ENCODE measurements around the gene TXN2. TPM values are rescaled to one million over a fixed set of nuclear protein-coding genes. Genes with fewer than 3 reads are reported as not detected.

TXN2 gene
- total RNA-seq, 1 experiment from 2014 or later: 87.0 TPM

DNA sequence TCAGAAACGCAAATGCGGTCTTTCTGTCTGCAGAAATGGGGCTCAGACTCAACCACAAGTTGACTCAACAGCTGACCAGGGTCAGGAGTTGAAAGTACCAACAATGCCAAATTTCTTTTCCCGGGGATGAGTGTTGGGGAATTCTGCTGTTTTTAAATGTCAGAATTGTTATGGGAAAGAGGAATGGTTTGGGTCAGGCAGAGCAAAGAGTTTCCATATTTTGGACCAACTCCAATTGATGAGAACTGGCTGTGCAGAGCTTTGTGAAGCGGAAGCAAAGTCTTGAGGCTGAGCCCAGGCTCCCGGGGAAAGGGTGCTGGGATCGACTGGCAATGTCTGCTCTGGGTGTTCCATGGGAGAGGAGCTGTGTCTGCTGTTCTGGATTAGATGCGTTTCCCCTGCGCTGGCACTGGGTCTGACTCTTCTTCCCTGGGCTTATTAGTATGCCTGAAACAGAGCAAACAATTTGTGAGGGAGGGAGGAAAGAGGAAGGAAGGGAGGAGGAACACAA lies 36.2 kb downstream of the TXN2 start:
- ATAC-seq: no peak
- no peaks in the 10 kb centered on the region for H4K20me1 ChIP-seq (ENCODE audit: insufficient read depth)
- H3K9ac ChIP-seq (ENCODE audit: low read length): no peak overlapping the region
- H3K4me3 ChIP-seq (replicated peaks in 1 of 2; ENCODE audit: low read depth in 1 of 2, low read length in 2 of 2): no peak overlapping the region
- H3K79me2 ChIP-seq (ENCODE audit: insufficient read depth, low read length): no peaks in the 10 kb centered on the region
- no peaks in the 10 kb centered on the region for H3K9me2 ChIP-seq (ENCODE audit: insufficient read depth)
- no TSS peak for BruUV-seq (replicated peaks)
- ChIA-PET POLR2A (no interaction called here), CTCF (no interaction called here), RAD21 (ENCODE audit: low non-redundant PET in 1 of 2, low total read pairs in 2 of 2, uncharacterized antibody in 2 of 2, unreplicated experiment in 2 of 2) (no interaction called here)
- no peak for DNase-seq (ENCODE audit: low read depth, low spot score)
- no peak for TF ChIP-seq JUND (IDR thresholded peaks at IDR 0.05)
- TF ChIP-seq, protein P1, sequence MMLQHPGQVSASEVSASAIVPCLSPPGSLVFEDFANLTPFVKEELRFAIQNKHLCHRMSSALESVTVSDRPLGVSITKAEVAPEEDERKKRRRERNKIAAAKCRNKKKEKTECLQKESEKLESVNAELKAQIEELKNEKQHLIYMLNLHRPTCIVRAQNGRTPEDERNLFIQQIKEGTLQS (IDR thresholded peaks at IDR 0.05): no peak
- no peak overlapping the region for H3K4me2 ChIP-seq (ENCODE audit: low read length)
- intact Hi-C loops (cut with micrococcal nuclease): no loop called here
- H3K9me3 ChIP-seq (ENCODE audit: control insufficient read depth in 1 of 2, insufficient read depth in 1 of 2, low read depth in 1 of 2, low read length in 2 of 2): no peaks in the 10 kb centered on the region
- no peaks in the 10 kb centered on the region for H3K27me3 ChIP-seq (ENCODE audit: insufficient read depth, low read length)
- peaks cover under 1 to 2% of the 10 kb centered on the region in 2 experiments for H3K4me1 ChIP-seq (ENCODE audit: control insufficient read depth in 1 of 2, insufficient read depth in 2 of 2, low read length in 2 of 2)
- no peak overlapping the region for H2AFZ ChIP-seq (ENCODE audit: low read depth, low read length, poor library complexity, severe bottlenecking)
- H3K36me3 ChIP-seq (ENCODE audit: control insufficient read depth in 1 of 2, insufficient read depth in 2 of 2, low read length in 2 of 2): no peaks in the 10 kb centered on the region
- no peak overlapping the region for H3K27ac ChIP-seq (ENCODE audit: low read depth, low read length)

DNA sequence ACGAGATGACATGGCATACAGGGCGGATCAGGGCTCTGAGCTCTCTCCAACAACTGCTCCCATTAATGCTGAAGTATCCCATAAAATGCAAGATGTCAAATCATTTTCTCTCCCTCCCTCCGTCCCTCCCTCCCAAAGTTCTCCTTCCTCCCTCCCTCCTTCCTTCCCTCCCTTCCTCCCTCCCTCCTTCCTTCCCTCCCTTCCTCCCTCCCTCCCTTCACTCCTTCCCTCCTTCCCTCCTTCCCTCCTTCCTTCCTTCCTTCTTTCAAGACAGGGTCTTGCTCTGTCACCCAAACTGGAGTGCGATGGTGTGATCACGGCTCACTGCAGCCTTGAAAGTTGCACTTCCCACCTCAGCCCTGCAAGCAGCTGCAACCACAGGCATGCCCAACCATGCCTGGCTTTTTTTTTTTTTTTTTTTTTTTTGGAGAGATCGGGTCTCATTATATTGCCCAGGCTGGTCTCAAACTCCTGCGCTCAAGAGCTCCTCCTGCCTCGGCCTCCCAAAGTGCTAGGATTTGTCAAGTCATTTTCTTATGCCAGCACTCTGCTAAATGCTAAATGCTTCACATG lies 38.2 kb downstream of the TXN2 start:
- no peak overlapping the region for H3K4me3 ChIP-seq (replicated peaks in 1 of 2; ENCODE audit: low read depth in 1 of 2, low read length in 2 of 2)
- ATAC-seq: no peak
- no peak overlapping the region for H3K4me2 ChIP-seq (ENCODE audit: low read length)
- ChIA-PET POLR2A (no interaction called here), RAD21 (ENCODE audit: low non-redundant PET in 1 of 2, low total read pairs in 2 of 2, uncharacterized antibody in 2 of 2, unreplicated experiment in 2 of 2) (no interaction called here), CTCF (no interaction called here)
- H3K4me1 ChIP-seq (ENCODE audit: control insufficient read depth in 1 of 2, insufficient read depth in 2 of 2, low read length in 2 of 2): peaks cover 11 to 15% of the 10 kb centered on the region in 2 experiments
- intact Hi-C loops (cut with micrococcal nuclease): no loop called here
- TF ChIP-seq CEBPB (IDR thresholded peaks at IDR 0.05; ENCODE audit: low read depth) (no peak), EGR1 (IDR thresholded peaks at IDR 0.05; ENCODE audit: low read depth) (no peak), YY1 (IDR thresholded peaks at IDR 0.05; ENCODE audit: extremely low read depth, insufficient replicate concordance, low read depth, low read length) (no peak), JUND (IDR thresholded peaks at IDR 0.05) (no peak), ZNF274 (IDR thresholded peaks at IDR 0.05; ENCODE audit: low read depth, low read length) (no peak), ZFX (IDR thresholded peaks at IDR 0.05) (no peak), TCF7L2 (IDR thresholded peaks at IDR 0.05; ENCODE audit: borderline replicate concordance, extremely low read depth, insufficient read depth, insufficient read length) (no peak), RAD21 (IDR thresholded peaks at IDR 0.05; ENCODE audit: low read depth) (no peak), ELF1 (IDR thresholded peaks at IDR 0.05; ENCODE audit: borderline replicate concordance, low read depth) (no peak), EZH2 (IDR thresholded peaks at IDR 0.05) (no peak), SIN3A (IDR thresholded peaks at IDR 0.05; ENCODE audit: low read depth) (no peak)
- TF ChIP-seq, protein P2, sequence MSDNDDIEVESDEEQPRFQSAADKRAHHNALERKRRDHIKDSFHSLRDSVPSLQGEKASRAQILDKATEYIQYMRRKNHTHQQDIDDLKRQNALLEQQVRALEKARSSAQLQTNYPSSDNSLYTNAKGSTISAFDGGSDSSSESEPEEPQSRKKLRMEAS (IDR thresholded peaks at IDR 0.05): no peak
- TF ChIP-seq, protein P3, sequence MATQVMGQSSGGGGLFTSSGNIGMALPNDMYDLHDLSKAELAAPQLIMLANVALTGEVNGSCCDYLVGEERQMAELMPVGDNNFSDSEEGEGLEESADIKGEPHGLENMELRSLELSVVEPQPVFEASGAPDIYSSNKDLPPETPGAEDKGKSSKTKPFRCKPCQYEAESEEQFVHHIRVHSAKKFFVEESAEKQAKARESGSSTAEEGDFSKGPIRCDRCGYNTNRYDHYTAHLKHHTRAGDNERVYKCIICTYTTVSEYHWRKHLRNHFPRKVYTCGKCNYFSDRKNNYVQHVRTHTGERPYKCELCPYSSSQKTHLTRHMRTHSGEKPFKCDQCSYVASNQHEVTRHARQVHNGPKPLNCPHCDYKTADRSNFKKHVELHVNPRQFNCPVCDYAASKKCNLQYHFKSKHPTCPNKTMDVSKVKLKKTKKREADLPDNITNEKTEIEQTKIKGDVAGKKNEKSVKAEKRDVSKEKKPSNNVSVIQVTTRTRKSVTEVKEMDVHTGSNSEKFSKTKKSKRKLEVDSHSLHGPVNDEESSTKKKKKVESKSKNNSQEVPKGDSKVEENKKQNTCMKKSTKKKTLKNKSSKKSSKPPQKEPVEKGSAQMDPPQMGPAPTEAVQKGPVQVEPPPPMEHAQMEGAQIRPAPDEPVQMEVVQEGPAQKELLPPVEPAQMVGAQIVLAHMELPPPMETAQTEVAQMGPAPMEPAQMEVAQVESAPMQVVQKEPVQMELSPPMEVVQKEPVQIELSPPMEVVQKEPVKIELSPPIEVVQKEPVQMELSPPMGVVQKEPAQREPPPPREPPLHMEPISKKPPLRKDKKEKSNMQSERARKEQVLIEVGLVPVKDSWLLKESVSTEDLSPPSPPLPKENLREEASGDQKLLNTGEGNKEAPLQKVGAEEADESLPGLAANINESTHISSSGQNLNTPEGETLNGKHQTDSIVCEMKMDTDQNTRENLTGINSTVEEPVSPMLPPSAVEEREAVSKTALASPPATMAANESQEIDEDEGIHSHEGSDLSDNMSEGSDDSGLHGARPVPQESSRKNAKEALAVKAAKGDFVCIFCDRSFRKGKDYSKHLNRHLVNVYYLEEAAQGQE (IDR thresholded peaks at IDR 0.05; ENCODE audit: low read depth): no peak
- TF ChIP-seq, protein P4, sequence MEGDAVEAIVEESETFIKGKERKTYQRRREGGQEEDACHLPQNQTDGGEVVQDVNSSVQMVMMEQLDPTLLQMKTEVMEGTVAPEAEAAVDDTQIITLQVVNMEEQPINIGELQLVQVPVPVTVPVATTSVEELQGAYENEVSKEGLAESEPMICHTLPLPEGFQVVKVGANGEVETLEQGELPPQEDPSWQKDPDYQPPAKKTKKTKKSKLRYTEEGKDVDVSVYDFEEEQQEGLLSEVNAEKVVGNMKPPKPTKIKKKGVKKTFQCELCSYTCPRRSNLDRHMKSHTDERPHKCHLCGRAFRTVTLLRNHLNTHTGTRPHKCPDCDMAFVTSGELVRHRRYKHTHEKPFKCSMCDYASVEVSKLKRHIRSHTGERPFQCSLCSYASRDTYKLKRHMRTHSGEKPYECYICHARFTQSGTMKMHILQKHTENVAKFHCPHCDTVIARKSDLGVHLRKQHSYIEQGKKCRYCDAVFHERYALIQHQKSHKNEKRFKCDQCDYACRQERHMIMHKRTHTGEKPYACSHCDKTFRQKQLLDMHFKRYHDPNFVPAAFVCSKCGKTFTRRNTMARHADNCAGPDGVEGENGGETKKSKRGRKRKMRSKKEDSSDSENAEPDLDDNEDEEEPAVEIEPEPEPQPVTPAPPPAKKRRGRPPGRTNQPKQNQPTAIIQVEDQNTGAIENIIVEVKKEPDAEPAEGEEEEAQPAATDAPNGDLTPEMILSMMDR (IDR thresholded peaks at IDR 0.05 in 2 of 3, conservative IDR thresholded peaks at IDR 0.05 in 1 of 3; ENCODE audit: borderline replicate concordance in 1 of 3, insufficient read depth in 1 of 3, low read depth in 2 of 3, low read length in 2 of 3): no peak
- H2AFZ ChIP-seq (ENCODE audit: low read depth, low read length, poor library complexity, severe bottlenecking): no peak overlapping the region
- no peak overlapping the region for H3K27ac ChIP-seq (ENCODE audit: low read depth, low read length)
- H4K20me1 ChIP-seq (ENCODE audit: insufficient read depth): no peaks in the 10 kb centered on the region
- no peak overlapping the region for H3K9ac ChIP-seq (ENCODE audit: low read length)
- H3K27me3 ChIP-seq (ENCODE audit: insufficient read depth, low read length): no peaks in the 10 kb centered on the region
- no peaks in the 10 kb centered on the region for H3K9me2 ChIP-seq (ENCODE audit: insufficient read depth)
- BruUV-seq (replicated peaks): no TSS peak
- H3K9me3 ChIP-seq (ENCODE audit: control insufficient read depth in 1 of 2, insufficient read depth in 1 of 2, low read depth in 1 of 2, low read length in 2 of 2): no peaks in the 10 kb centered on the region
- no peaks in the 10 kb centered on the region for H3K36me3 ChIP-seq (ENCODE audit: control insufficient read depth in 1 of 2, insufficient read depth in 2 of 2, low read length in 2 of 2)
- no peaks in the 10 kb centered on the region for H3K79me2 ChIP-seq (ENCODE audit: insufficient read depth, low read length)
- DNase-seq (ENCODE audit: low read depth, low spot score): no peak
